ENCODE measurements around the gene PSMC6. TPM values are rescaled to one million over a fixed set of nuclear protein-coding genes. Genes with fewer than 3 reads are reported as not detected.

Gene PSMC6
- total and polyA plus RNA-seq, 8 donors = 21.0 to 357 (median 91.7) TPM

- intact Hi-C loops (cut with DNase I; ENCODE audit: low total_unique reads) = no loop called here
These were observed 23.1 kb downstream of the PSMC6 start, which contains the start of gene STYX for GRCh38 chr14:52729925-52730708. STYX (plus strand) TSS chr14:52730166; CDS start chr14:52730475, 309 bp downstream.

GRCh38 chr14:52730709-52731111 lies 23.7 kb downstream of the PSMC6 start:
- H3K4me1 ChIP-seq = peaks cover 7 to 42% (median 25%) of the 10 kb centered on the region in 4 donors
- DNase-seq = no peak
- 0 to 2% (median 1%) methylated on average over 11 of the region's 11 CpGs for WGBS, 5 donors
- H3K36me3 ChIP-seq = peaks cover 20 to 49% (median 38%) of the 10 kb centered on the region in 4 donors
- TF ChIP-seq EP300 (IDR thresholded peaks at IDR 0.05) = no peak
- no peak for TF ChIP-seq POLR2AphosphoS5 (IDR thresholded peaks at IDR 0.05)
- TF ChIP-seq CTCF (IDR thresholded peaks at IDR 0.05) = no peak
- TF ChIP-seq POLR2A (IDR thresholded peaks at IDR 0.05) = no peak
- peak overlapping the region; percentile 83 to 99 (median 93) for H3K4me3 ChIP-seq
- H3K27me3 ChIP-seq = no peaks in the 10 kb centered on the region
- no peaks in the 10 kb centered on the region for H3K9me3 ChIP-seq
- H3K27ac ChIP-seq = peak overlapping the region; percentile 90 to 97 (median 93)
- intact Hi-C loops (cut with DNase I; ENCODE audit: low total_unique reads) = no loop called here

More at GRCh38 chr14:52729925-52730708, 23.1 kb downstream of the PSMC6 start, which contains the start of gene STYX:
- TF ChIP-seq CTCF (IDR thresholded peaks at IDR 0.05) = peak in 5 of 7 experiments; percentile 14 to 69 (median 44)
- no peak for TF ChIP-seq EP300 (IDR thresholded peaks at IDR 0.05)
- peak in 2 of 4 donors; percentile 57 to 74 for TF ChIP-seq POLR2A (IDR thresholded peaks at IDR 0.05)
- TF ChIP-seq POLR2AphosphoS5 (IDR thresholded peaks at IDR 0.05) = peak; percentile 3 to 92 (median 78)
- peaks cover 7 to 37% (median 22%) of the 10 kb centered on the region in 4 donors for H3K4me1 ChIP-seq
- H3K4me3 ChIP-seq = peak within 1 kb of the TSS; percentile 83 to 99 (median 93)
- H3K27me3 ChIP-seq = no peaks in the 10 kb centered on the region
- no peaks in the 10 kb centered on the region for H3K9me3 ChIP-seq
- H3K36me3 ChIP-seq = peaks cover 26 to 55% (median 44%) of the 10 kb centered on the region in 4 donors
- peak; percentile 99 to 100 for DNase-seq
- 0 to 1% (median 0%) methylated on average over 40 to 72 of the region's 72 CpGs for WGBS, 5 donors
- peak within 1 kb of the TSS; percentile 90 to 97 (median 93) for H3K27ac ChIP-seq

- Histone ChIP-seq H3K36me3 (peaks cover 0 to 18% (median 10%) of the 10 kb centered on the region in 4 donors), H3K27ac (no peak overlapping the region), H3K4me3 (no peak overlapping the region), H3K9me3 (no peaks in the 10 kb centered on the region), H3K4me1 (peaks cover 7 to 59% (median 34%) of the 10 kb centered on the region in 4 donors), H3K27me3 (no peaks in the 10 kb centered on the region)
- DNase-seq = no peak
- WGBS, 5 donors = 95 to 97% (median 96%) methylated on average over 9 of the region's 9 CpGs
- intact Hi-C loops (cut with DNase I; ENCODE audit: low total_unique reads) = no loop called here
- TF ChIP-seq CTCF (IDR thresholded peaks at IDR 0.05) (no peak), POLR2AphosphoS5 (IDR thresholded peaks at IDR 0.05) (no peak), POLR2A (IDR thresholded peaks at IDR 0.05) (no peak), EP300 (IDR thresholded peaks at IDR 0.05) (no peak)
These were observed 26.8 kb downstream of the PSMC6 start for GRCh38 chr14:52733824-52734223.

- peak in 1 of 2 donors; percentile 45 for DNase-seq
- H3K27ac ChIP-seq = peak overlapping the region in 2 of 5 donors; percentile 46 to 52
- 8 to 48% (median 42%) methylated on average over 1 of the region's 1 CpG for WGBS, 5 donors
- no peak overlapping the region for H3K4me3 ChIP-seq
- no peaks in the 10 kb centered on the region for H3K27me3 ChIP-seq
- TF ChIP-seq CTCF (IDR thresholded peaks at IDR 0.05) (no peak), EP300 (IDR thresholded peaks at IDR 0.05) (no peak), POLR2AphosphoS5 (IDR thresholded peaks at IDR 0.05) (no peak), POLR2A (IDR thresholded peaks at IDR 0.05) (no peak)
- intact Hi-C loops (cut with DNase I; ENCODE audit: low total_unique reads) = no loop called here
- no peaks in the 10 kb centered on the region for H3K9me3 ChIP-seq
- peaks cover 0 to 22% (median 14%) of the 10 kb centered on the region in 4 donors for H3K36me3 ChIP-seq
- H3K4me1 ChIP-seq = peaks cover 6 to 50% (median 31%) of the 10 kb centered on the region in 4 donors
These were observed 29.0 kb downstream of the PSMC6 start for GRCh38 chr14:52735921-52736489.
